ENCODE results near the gene FGD6.

DNA sequence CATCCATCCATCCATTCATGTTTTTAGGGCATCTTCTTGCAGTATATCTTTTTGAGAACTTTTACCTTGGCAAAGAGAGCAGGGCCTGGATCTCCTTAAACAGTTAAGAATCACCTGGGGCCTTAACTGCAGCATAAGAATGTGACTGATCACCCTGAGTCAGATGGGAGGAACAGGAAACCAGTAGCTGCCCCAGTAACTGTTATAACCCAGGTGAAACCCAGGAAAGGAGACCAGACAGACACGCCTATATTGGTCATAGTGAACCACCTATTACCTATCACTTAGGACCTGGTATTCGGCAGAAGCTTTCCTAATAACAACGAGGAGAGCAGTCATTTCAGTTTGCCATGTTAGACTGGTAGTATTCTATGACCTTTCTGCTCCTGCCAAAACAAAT is 100.5 kb downstream of the FGD6 start:
- TF ChIP-seq, protein P1, sequence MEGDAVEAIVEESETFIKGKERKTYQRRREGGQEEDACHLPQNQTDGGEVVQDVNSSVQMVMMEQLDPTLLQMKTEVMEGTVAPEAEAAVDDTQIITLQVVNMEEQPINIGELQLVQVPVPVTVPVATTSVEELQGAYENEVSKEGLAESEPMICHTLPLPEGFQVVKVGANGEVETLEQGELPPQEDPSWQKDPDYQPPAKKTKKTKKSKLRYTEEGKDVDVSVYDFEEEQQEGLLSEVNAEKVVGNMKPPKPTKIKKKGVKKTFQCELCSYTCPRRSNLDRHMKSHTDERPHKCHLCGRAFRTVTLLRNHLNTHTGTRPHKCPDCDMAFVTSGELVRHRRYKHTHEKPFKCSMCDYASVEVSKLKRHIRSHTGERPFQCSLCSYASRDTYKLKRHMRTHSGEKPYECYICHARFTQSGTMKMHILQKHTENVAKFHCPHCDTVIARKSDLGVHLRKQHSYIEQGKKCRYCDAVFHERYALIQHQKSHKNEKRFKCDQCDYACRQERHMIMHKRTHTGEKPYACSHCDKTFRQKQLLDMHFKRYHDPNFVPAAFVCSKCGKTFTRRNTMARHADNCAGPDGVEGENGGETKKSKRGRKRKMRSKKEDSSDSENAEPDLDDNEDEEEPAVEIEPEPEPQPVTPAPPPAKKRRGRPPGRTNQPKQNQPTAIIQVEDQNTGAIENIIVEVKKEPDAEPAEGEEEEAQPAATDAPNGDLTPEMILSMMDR (IDR thresholded peaks at IDR 0.05): no peak
- no peak for TF ChIP-seq POLR2A (IDR thresholded peaks at IDR 0.05)
